Endothelial cell of umbilical vein (primary cell): Measurements from ENCODE around the gene GLMN. TPM values are rescaled to one million over a fixed set of nuclear protein-coding genes. Genes with fewer than 3 reads are reported as not detected.

Experiments used
- BruUV-seq: library from RNA; stranded (reverse); fragments of 400-500 nt; replicated peaks from 2 replicates; lab custom pipeline; 2021; lab: Mats Ljungman, UMichigan
- CTCF ChIA-PET: fragments of 300-600, 350-600 bp; sonication (Branson Sonifier 250); formaldehyde crosslinking; loops from one replicate; lab custom pipeline; 2021; ENCODE audit warnings: antibody characterized with exemption, inconsistent platforms; lab: Charles Lee
- POLR2A ChIA-PET: fragments of 300-600, 350-600 bp; sonication (Branson Sonifier 250); formaldehyde crosslinking; loops from one replicate; lab custom pipeline; 2021; ENCODE audit warnings: antibody characterized with exemption, inconsistent platforms; lab: Charles Lee
- DNase-seq: peaks from one replicate; pipeline ENCODE4 v3.0.0-alpha.2; 2011; ENCODE audit warnings: low read depth, low spot score
- FAIRE-seq: peaks from 2 replicates; lab custom pipeline; 2011; peaks lifted over from hg19 to GRCh38; lab: Jason Lieb, UNC
- H2AFZ ChIP-seq: 2 replicates; pipeline ENCODE4 v1.6.0; 2012; ENCODE audit warnings: low read depth, low read length, control low read depth, inconsistent platforms
- H3K27ac ChIP-seq: 2 replicates; pipeline ENCODE4 v1.5.1; 2011; ENCODE audit warnings: low read depth, mild to moderate bottlenecking, control low read depth, low read length, moderate library complexity; ENCODE audit not compliant: insufficient read depth
- H3K27me3 ChIP-seq, 2 experiments: 2 replicates each; pipeline versions ENCODE4 v1.6.0 to v1.6.1; 2011; ENCODE audit warnings: low read length in 2 of 2, mixed read lengths in 1 of 2; ENCODE audit not compliant: control insufficient read depth in 2 of 2, insufficient read depth in 2 of 2
- H3K36me3 ChIP-seq, 2 experiments: 2 replicates in 1 of 2; 3 replicates in 1 of 2; pipeline ENCODE4 v1.5.1; 2011; ENCODE audit warnings: low read length in 2 of 2, mild to moderate bottlenecking in 1 of 2, moderate library complexity in 1 of 2; ENCODE audit not compliant: control insufficient read depth in 2 of 2, insufficient read depth in 2 of 2; ENCODE audit errors: extremely low read depth in 1 of 2
- H3K4me1 ChIP-seq: 3 replicates; pipeline ENCODE4 v1.5.1; 2011; ENCODE audit warnings: mild to moderate bottlenecking, low read length; ENCODE audit not compliant: control insufficient read depth, insufficient read depth; ENCODE audit errors: extremely low read depth
- H3K4me2 ChIP-seq: 2 replicates; pipeline ENCODE4 v1.6.1; 2011; ENCODE audit warnings: low read length, control low read depth, mixed read lengths; ENCODE audit not compliant: insufficient read depth
- H3K4me3 ChIP-seq, 3 experiments: fragments of 200-600 bp in 1 of 3; sonication (generic), shearing (Covaris generic) in 1 of 3; replicated peaks in 1 of 3; 2 replicates each; pipeline ENCODE4 v1.5.1; 2011 to 2016; ENCODE audit warnings: control low read depth in 3 of 3, low read length in 3 of 3, mild to moderate bottlenecking in 2 of 3, inconsistent platforms in 1 of 3, low read depth in 1 of 3, moderate library complexity in 1 of 3; ENCODE audit not compliant: insufficient read depth in 1 of 3
- H3K79me2 ChIP-seq: 2 replicates; pipeline ENCODE4 v1.6.0; 2012; ENCODE audit warnings: low read length, inconsistent platforms; ENCODE audit not compliant: control insufficient read depth, insufficient read depth
- H3K9ac ChIP-seq: replicated peaks from 2 replicates; pipeline ENCODE3; 2011; ENCODE audit warnings: low read length, control low read depth; ENCODE audit not compliant: insufficient read depth; ENCODE audit errors: extremely low read depth
- H3K9me1 ChIP-seq: replicated peaks from 3 replicates; pipeline ENCODE4 v1.6.0; 2011; ENCODE audit warnings: mild to moderate bottlenecking, low read length; ENCODE audit not compliant: control insufficient read depth, insufficient read depth; ENCODE audit errors: extremely low read depth
- H3K9me3 ChIP-seq: replicated peaks from 2 replicates; pipeline ENCODE4 v1.5.1; 2012; ENCODE audit warnings: low read length, inconsistent platforms; ENCODE audit not compliant: control insufficient read depth, insufficient read depth
- H4K20me1 ChIP-seq: replicated peaks from 2 replicates; pipeline ENCODE3; 2011; ENCODE audit warnings: mild to moderate bottlenecking, low read length; ENCODE audit not compliant: control insufficient read depth, insufficient read depth; ENCODE audit errors: extremely low read depth
- CTCF ChIP-seq, 2 donors: IDR thresholded peaks; 1 replicate in 1 of 2; 2 replicates in 1 of 2; pipeline ENCODE4 v1.5.1; 2011; ENCODE audit warnings: low read length in 2 of 2, mild to moderate bottlenecking in 2 of 2, moderate library complexity in 2 of 2, control low read depth in 1 of 2, inconsistent platforms in 1 of 2, low read depth in 1 of 2; ENCODE audit not compliant: insufficient read depth in 1 of 2; ENCODE audit errors: extremely low read depth in 1 of 2
- EZH2 ChIP-seq: IDR thresholded peaks from 2 replicates; pipeline ENCODE4 v1.6.1; 2012; ENCODE audit warnings: borderline replicate concordance, low read depth, mild to moderate bottlenecking, moderate library complexity, low read length, inconsistent platforms; ENCODE audit not compliant: severe bottlenecking
- FOS ChIP-seq: IDR thresholded peaks from 2 replicates; pipeline ENCODE4 v1.6.1; 2011; ENCODE audit warnings: mild to moderate bottlenecking, low read length, moderate library complexity, borderline replicate concordance; ENCODE audit not compliant: insufficient read depth
- GATA2 ChIP-seq: IDR thresholded peaks from 2 replicates; pipeline ENCODE4 v1.7.0; 2011; ENCODE audit warnings: low read depth, mild to moderate bottlenecking, moderate library complexity, mixed read lengths, low read length; ENCODE audit not compliant: insufficient read length, insufficient read depth
- JUN ChIP-seq: IDR thresholded peaks from 2 replicates; pipeline ENCODE4 v1.6.1; 2011; ENCODE audit warnings: borderline replicate concordance, low read depth; ENCODE audit not compliant: insufficient read length, insufficient read depth
- MYC ChIP-seq: IDR thresholded peaks from one replicate; pipeline ENCODE4 v1.6.1; 2011; ENCODE audit warnings: mild to moderate bottlenecking, low read depth, low read length
- POLR2A ChIP-seq: IDR thresholded peaks from 2 replicates; pipeline ENCODE4 v1.6.1; 2012; ENCODE audit warnings: low read depth, mild to moderate bottlenecking, control low read depth, low read length
- POLR2AphosphoS5 ChIP-seq: IDR thresholded peaks from 2 replicates; pipeline ENCODE4 v1.6.1; 2012; ENCODE audit warnings: low read depth, mild to moderate bottlenecking, control low read depth, low read length, moderate library complexity; ENCODE audit not compliant: insufficient read depth
- dilution Hi-C: fragments of 300-500 bp; cut with MboI; formaldehyde crosslinking; loops from one replicate; pipeline ENCODE4 v1.15.0; 2019; ENCODE audit warnings: low sequenced_read_pairs; ENCODE audit not compliant: extremely low pct_ligation_motif_present
- intact Hi-C: fragments of 100-400 bp; cut with micrococcal nuclease; formaldehyde crosslinking; loops from one replicate; pipeline ENCODE4 v1.10.0; 2022
- polyA plus RNA-seq, 4 experiments: library from polyadenylated mRNA; depleted of rRNA in 3 of 4; stranded (reverse) in 3 of 4; unstranded in 1 of 4; fragments of >200 nt; gene quantifications; 2 replicates each; pipeline versions ENCODE4 v1.2.1 to v1.2.3, GENCODE V29; 2011 to 2012; ENCODE audit warnings: missing spikeins in 1 of 4
- total RNA-seq: library from RNA; stranded (reverse); gene quantifications from 2 replicates; pipeline ENCODE4 v1.2.3, GENCODE V29; 2021
- TF ChIP-seq, protein P1 (sequence below): IDR thresholded peaks from 2 replicates; pipeline ENCODE4 v1.6.1; 2011; ENCODE audit not compliant: insufficient read depth, insufficient read length

GLMN gene
- total and polyA plus RNA-seq, 2 donors (not counting 3 experiments of a cell fraction or from before 2014, with no cell fraction given) = 2.4 to 13.2 TPM

DNA sequence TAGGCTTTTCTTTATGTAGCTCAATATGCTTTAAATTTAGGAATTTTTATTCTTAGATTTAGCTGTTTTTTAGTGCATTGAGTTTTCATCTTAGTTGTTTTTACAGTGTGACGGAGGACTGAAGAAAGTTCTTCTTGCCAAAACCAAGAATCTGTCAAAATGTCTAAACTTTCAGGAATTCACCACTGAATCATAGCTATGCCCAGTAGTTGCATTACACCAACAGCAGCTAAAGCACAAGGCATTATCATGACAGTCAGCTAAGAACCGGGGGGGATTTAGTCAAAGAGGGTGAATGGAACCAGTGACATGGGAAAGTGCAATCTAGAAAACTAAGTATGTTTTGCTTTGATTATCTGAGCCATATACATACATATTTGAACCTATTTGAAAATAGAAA, 87.6 kb downstream of the GLMN start:
- Histone ChIP-seq H3K9me3 (no peaks in the 10 kb centered on the region), H3K4me3 (no peak overlapping the region), H4K20me1 (no peaks in the 10 kb centered on the region), H3K27ac (no peak overlapping the region), H3K9ac (no peak overlapping the region), H3K4me2 (no peak overlapping the region), H3K9me1 (no peaks in the 10 kb centered on the region), H3K4me1 (no peaks in the 10 kb centered on the region), H3K36me3 (no peaks in the 10 kb centered on the region), H3K79me2 (no peaks in the 10 kb centered on the region), H2AFZ (no peak overlapping the region), H3K27me3 (peaks cover 0 to 2% of the 10 kb centered on the region in 2 experiments)
- CTCF ChIA-PET = interaction anchor here (1.1 to 1.9 kb wide), 3 partner anchors 10 to 213 kb away, joined by 3 to 6 read pairs (median 5); no protein-coding TSS in a partner anchor
- DNase-seq = no peak
- dilution Hi-C loops (no loop called here), intact Hi-C loops (no loop called here)
- no peak for FAIRE-seq
- no peak for TF ChIP-seq CTCF (IDR thresholded peaks at IDR 0.05; ENCODE audit: extremely low read depth in 1 of 2, insufficient read depth in 1 of 2, low read depth in 1 of 2, low read length in 2 of 2)
- no peak for TF ChIP-seq POLR2A
- no peak for TF ChIP-seq GATA2
- no peak for TF ChIP-seq FOS
- TF ChIP-seq JUN = no peak
- TF ChIP-seq EZH2 = no peak
- TF ChIP-seq, protein P1, sequence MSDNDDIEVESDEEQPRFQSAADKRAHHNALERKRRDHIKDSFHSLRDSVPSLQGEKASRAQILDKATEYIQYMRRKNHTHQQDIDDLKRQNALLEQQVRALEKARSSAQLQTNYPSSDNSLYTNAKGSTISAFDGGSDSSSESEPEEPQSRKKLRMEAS = no peak
- no peak for TF ChIP-seq MYC
- TF ChIP-seq POLR2AphosphoS5 = no peak
- POLR2A ChIA-PET = no interaction called here
- no TSS peak for BruUV-seq
